GM12874 (cell line): ENCODE results near the gene FRMD6.

Experiments
- TF ChIP-seq, protein P1 (sequence below): IDR thresholded peaks from 2 replicates; pipeline ENCODE4 v1.5.1; 2011; ENCODE audit warnings: low read depth, mild to moderate bottlenecking, control low read depth, low read length, moderate library complexity; ENCODE audit not compliant: insufficient read depth

Gene FRMD6

DNA sequence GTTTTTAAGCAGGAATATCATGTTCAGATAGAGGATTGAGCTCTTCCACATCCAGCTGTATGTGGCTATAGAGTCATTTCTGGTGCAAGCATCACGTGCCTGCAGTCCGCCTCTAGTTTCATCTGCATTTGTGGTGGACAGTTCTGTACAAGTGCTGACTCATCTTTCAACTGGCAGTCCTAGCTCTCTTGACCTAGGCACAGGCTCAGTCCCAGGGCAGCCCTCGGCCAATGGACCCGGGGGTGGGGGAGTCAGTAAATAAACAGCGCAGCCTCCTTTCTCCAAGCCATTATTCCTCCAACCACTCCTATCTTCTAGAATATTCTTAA, 41.8 kb upstream of the FRMD6 start:
- TF ChIP-seq, protein P1, sequence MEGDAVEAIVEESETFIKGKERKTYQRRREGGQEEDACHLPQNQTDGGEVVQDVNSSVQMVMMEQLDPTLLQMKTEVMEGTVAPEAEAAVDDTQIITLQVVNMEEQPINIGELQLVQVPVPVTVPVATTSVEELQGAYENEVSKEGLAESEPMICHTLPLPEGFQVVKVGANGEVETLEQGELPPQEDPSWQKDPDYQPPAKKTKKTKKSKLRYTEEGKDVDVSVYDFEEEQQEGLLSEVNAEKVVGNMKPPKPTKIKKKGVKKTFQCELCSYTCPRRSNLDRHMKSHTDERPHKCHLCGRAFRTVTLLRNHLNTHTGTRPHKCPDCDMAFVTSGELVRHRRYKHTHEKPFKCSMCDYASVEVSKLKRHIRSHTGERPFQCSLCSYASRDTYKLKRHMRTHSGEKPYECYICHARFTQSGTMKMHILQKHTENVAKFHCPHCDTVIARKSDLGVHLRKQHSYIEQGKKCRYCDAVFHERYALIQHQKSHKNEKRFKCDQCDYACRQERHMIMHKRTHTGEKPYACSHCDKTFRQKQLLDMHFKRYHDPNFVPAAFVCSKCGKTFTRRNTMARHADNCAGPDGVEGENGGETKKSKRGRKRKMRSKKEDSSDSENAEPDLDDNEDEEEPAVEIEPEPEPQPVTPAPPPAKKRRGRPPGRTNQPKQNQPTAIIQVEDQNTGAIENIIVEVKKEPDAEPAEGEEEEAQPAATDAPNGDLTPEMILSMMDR, result no peak

DNA sequence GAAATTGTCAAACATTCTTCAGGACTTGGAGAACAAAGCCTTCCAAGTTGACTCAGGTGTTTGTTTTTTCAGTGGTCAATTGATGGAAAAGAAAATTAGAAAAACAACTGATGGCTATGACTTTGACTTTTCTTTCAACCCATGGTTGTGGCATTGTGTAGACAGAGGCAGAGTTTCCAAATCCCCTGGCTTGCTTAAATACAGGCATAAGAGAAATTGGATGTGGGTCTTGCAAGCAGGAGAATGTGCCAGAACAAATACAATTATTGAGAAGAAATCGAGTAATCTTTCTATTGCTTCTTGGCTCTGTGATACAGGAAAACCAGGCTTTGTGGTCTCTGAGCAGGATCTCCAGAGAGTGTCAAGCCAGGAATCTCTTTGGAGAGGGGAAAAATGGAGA, 40.9 kb upstream of the FRMD6 start:
- TF ChIP-seq, protein P1, result no peak

DNA sequence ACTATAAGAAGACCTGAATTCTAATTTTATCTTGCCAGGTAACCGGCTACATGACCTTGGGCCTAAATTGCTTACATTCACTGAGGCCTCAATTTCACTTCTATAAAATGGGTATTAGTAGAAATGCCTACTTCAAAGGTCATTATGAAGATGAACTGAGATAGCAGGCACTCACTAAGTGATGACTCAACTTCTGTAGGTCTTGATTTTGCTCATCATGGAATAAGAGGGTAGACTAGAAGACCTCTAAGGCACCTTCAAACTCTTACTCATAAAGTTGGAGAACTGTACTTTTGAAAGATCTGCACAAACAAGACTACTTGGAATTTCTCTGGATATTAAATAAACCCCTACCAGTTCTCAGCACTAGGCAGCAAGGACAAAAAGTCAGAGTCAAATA, 39.3 kb upstream of the FRMD6 start:
- TF ChIP-seq, protein P1, result no peak

DNA sequence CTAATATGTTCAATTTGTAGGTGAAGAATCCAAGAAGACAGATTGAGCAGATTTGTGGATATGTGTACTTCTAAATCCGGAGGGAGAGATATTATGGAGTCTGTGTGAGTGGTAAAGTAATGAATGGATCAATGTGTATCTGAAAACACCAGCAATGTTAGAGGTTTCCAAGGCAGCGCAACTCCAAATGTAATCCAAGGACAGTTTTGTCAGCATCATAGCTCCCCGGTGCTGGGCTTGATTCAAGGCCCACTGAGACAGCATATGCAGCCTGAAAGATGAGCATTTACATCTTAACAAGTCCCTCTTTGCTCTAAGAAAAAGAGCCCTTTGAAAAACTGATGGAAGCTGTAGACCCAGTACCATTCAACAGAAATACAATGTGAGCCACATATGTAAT, 38.3 kb upstream of the FRMD6 start:
- TF ChIP-seq, protein P1, result no peak

DNA sequence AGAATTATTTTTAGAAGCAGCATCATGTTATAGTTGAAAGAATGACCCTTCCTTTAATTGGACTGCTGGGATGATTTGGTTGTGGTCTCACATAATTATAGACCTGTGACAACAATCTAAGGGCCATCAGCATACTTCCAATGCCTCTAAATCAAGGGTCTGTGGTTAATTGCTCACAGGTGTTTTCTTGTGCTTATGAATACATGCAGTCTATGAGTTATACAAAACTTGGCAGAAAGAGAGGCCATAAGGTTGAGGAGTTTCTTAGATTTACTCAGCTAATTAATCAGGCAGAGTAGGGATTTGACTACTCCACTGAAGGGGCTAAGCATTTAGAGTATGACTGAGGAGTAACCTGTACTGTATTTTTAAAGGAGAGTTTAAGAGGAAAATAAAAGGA, 37.0 kb upstream of the FRMD6 start:
- TF ChIP-seq, protein P1, result no peak

DNA sequence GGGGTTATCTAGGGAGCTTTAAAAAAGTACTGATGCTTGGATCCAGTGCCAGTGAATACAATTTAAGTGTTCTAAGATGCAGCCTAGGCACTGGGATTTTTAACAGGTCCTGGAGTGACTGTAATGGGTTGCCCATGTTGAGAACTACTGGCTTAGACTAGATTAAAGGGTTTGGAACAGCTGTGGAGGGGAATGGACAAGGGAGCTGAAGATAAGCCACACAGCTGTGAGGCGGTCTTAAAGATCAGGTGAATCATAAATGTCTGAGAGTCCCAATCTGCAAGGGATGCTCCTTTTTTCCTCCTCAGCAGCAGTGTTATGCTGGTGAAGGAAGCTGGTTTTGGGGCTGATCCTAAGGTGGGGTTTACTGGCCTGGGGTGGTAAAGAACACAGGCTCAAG, 35.5 kb upstream of the FRMD6 start:
- TF ChIP-seq, protein P1, result no peak

DNA sequence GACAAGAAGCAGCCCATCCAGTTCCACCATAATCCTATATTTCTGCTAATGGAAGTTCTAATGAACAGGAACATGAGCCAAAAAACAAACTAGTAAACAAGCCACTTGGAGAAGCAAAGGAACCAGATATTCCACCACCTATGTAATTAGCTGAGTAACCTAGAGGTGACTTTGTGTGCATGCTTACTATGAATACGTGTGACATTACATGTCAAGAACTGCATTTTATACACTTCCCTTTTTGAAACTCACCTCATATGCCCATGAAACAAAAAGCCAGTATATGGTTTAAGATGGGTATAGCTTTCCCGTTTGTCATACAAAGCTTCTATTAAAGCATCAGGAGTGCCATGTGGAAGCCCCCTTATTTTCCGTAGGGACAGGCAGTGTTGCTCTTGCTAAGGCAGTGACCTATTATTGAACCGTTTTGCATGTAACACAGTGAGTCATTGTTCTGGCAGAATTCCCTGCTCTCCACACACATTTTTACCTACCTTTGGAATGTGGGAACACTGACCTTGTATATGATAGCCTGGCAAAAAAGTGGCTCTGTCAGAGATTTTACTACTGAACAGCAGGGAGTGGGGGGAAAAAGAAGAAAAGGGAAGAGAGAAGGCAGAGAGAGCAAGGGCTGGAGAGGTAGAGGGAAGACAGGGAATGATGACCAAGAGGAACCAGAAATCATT, 34.8 kb upstream of the FRMD6 start:
- TF ChIP-seq, protein P1, result no peak

DNA sequence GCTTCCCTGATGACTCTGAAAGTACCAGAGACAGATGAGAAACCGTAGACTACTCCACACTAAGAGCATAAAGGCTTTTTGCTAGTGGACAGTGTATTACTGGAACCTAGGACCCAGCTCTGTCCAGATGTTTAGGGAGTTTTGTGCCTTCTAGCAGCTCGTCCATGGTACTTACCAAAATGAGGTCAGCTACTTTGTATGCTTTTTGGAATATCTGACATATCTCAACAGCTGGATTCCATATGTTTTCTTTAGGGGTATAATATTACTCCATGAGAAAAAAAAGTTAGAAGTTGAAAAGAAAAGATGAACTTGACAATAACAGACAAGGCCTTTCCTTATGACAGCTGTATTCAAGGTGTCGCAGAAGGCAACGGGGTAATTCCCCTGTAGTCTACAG, 32.1 kb upstream of the FRMD6 start:
- TF ChIP-seq, protein P1, result no peak
